HG03280 (cell line): ENCODE measurements around the gene BEST2.
A peak's percentile ranks its signal among the peaks of the same experiment; 100 is the strongest.

Experiments
- ATAC-seq: cut with Tn5 transposase; IDR thresholded peaks from one replicate; pipeline ENCODE4 v1.9.1; 2021; ENCODE audit warnings: mild to moderate bottlenecking, moderate library complexity; ENCODE audit not compliant: unreplicated experiment

Gene BEST2

DNA sequence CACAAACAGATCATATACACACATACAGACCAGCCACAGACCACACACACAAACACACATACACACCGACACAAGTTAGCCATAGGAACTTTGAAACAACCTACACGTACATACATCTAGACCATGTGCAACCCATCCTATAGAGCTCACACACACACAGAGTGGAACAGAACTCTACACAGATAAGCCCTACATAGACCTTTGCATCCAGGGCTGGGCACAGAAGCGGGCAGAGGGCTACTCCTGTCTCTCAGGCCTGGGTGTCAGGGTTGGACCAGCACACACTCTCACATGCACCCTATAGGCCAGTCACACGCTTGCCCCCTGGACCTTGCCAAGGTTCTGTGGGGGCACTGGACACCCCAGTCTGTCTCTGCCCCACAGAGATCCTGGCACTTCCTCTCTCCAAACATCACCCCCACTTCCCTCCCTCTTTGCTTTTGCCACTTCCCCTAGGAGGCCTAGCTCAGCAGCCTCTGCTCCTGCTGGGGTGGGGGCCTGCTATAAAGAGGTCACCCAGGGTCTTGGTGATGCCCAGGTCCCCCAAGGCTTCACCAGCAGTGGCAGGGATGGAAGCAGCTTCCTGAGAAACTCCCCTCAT is 33.9 kb downstream of the BEST2 start:
- no peak for ATAC-seq

DNA sequence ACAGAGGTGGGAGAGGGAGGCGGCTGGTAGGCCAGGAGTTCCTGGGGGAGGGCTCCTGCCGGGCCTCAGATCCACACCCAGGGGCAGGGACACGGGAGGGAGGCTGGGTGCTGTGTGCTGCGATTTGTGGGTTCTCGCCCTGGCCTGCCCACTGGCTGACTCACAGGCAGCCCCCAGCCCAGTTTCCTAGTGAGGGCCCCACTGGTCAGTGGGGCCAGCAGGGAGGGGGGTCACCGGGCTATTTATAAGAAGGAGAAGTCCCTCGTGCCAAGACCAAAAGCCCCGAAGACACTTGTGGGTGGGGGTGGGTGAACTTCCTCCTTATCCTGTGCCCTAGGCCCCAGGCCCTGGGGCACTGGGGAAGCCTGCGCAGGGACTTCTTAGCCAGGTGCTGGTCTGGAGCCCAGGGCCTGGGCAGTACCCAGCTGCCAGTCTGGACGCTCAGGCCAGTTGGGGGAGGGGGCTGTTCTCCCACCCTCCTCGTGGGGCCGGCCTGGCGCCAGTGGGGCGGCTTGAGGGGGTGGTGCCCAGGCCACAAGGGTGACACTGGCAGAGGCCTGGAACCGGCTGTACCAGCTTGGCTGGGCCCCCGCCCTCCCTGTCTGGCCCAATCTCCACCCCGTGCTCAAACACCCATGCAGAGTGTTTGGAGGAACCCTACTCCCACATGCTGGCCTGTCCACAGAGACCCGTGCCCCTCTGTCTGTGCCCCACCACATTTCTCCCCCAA is 34.7 kb downstream of the BEST2 start:
- no peak for ATAC-seq

DNA sequence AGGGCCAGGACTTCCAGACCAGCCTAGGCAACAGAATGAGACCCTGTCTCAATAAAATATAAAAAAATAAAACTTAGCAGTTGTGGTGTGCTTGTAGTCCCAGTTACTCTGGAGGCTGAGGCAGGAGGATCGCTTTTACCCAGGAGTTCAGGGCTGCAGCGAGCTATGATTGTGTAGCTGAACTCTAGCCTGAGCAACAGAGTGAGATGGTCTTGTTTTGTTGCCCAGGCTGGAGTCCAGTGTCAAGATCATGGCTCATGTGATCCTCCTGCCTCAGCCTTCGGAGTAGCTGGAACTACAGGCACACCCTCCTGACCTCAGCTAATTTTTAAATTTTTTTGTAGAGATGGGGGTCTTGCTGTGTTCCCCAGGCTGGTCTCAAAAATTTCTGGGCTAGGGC is 35.4 kb downstream of the BEST2 start:
- ATAC-seq = no peak

DNA sequence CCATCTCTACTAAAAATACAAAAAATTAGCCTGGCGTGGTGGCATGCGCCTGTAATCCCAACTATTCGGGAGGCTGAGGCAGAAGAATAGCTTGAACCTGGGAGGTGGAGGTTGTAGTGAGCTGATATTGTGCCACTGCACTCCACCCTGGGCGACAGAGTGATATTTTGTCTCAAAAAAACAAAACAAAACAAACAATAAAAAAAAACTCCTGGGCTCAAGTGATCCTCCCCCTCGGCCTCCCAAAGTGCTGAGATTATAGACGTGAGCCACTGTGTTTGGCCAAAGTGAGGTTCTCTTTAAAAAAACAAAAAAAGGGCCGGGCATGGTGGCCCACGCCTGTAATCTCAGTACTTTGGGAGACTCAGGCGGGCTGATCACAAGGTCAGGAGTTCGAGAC is 35.9 kb downstream of the BEST2 start:
- ATAC-seq = no peak

DNA sequence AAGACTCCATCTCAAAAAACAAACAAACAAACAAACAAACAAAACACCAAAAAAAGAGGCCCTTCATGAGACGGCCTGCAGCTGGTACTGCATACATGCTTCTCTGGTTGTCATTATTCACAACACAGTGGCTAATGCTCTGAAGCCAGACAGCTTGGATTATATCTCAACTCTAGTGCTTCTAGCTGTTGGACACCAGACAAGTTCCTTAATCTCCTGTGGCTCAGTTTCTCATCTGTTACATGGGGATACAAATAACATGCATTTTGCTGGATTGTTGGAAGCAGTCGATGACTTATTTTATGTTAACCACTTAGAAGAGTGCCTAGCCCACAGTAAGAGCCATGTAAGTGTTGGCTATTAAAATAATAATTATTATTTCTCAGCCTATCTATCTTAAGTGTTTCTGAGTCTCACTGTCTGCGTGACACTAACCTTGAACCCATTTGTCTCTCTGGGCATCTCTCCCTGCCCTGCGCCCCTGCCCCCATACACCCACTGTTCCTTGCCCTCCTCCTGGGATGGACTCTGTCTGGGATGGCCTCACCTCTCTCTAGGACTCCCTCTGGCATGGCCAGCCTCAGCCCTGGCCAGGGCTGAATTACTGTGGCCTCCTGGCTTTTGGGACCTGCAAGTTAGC is 36.6 kb downstream of the BEST2 start:
- no peak for ATAC-seq

DNA sequence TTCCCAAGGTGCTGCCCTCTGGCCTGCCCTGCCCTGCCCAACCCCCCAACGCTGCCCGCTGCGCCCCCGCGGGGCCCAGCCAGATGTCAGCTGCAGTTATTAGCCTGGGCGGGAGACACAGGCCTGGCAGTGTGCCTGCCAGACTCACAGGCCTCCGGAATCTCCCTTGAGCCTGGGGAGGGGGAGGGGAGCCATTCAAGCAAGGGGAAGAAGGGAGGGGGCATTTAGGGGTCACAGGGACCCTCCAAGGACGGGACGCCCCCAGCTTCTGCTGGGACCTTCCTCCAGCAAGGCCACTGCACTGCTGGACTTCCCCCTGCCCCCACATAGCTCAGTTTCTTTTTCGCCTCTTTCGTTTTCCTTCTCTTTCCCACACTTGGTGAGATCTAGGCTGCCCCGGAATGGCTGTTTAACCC is 37.1 kb downstream of the BEST2 start:
- no peak for ATAC-seq

DNA sequence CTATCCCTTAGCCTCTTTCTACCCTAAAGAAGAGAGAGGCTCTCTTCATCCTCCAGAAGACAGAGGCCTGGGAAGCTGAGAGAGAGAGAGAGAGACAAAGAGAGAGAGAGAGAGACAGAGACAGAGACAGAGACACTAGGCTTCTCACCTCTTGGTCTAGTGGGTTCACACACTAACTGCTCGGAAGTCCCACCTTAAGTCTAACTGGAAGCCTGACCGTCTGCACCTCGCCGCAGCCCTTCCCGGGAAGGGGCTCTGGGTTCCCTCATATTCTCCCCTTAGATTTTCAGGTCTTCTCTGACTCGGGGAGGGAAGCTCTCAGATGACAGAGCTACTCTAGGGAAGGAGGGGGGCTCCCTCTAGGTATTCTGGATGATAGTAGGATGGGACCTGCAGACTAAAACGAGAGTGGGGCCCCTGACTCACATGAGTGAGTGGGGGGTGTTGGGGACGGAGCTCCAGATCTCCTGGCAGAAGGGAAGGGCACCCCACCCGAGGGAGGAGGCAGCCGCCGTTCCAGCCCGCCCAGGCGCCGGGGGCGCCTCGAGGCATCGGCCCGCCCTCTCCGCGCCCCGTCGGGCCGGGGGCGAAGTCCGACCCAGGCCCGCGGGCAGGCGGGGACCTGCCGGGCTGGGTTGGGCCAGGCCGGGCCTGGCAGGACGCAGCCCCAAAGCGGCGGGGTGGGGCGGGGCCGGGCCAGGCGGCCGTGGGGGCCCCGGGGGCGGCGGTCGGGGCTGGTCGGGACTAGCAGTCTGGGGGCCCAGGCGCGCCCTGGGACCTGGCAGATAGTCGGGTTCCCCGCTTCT is 37.7 kb downstream of the BEST2 start:
- ATAC-seq = no peak

DNA sequence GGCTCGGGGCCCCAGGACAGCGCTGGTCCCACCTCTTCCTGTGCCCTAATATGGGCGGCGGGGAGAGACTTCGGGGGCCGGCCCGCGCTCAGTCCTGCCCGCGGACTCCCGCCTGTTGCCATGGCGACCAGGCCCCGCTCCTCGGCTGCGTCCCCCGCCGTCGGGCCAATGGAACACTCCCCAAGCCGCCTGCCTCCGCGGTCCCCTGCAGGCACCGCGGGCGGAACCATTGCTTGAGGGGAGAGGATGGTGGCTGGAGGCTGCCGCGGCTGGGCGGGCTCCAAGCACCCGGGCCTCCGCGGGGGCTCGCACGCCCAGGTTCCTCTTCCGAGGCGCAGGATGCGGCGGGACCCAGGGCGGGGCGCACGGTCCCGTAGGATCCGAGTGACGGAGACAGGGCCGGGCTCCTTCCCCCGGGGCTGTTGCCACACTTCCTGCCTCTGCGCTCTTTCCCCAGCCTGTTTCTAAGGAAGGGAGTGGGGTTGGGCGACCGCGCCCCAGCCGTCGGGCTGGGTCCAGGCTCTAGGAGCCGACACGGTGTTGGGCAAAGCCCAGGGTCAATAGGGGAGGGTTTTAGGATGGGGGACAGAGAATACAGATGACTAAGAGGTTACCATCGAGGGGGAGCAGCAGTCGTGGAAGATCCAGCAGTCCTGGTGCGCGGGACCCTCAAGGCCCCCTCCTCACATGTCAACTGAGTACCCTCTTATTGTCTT is 38.5 kb downstream of the BEST2 start:
- ATAC-seq = peak; percentile 42

DNA sequence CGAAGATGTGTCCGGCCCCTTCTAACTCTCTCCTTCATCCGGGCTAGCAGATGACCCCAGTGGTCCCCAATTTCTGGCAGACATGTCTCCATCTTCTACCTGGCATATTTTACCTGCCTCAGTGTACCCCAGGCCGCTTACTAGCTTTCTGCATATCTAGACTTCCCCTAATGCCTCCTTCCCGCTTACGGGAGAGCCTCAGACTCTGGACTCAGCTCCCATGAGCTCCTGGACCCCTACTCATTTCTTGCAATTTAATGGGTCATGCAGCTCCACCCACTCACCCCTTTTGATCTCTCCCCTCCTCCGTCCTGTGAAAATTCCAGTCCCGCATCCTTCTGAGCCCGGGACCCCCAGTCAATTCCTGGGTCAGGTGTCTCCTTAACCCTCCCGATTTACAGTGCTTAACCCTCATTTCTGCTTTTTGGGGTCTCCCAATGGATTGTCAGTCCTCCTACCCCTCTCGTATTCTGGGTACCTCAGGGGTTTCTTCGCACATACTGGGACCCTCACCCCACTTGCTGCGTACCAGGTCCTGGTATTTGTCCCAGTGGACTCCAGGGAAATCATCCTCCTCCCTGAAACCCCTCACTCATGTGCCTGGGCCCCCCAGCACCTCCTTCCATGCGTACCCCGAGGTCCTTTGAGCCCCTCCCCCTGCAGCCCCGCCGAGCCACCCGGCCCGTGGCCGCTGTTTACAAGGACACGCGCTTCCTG is 39.2 kb downstream of the BEST2 start:
- ATAC-seq = no peak

DNA sequence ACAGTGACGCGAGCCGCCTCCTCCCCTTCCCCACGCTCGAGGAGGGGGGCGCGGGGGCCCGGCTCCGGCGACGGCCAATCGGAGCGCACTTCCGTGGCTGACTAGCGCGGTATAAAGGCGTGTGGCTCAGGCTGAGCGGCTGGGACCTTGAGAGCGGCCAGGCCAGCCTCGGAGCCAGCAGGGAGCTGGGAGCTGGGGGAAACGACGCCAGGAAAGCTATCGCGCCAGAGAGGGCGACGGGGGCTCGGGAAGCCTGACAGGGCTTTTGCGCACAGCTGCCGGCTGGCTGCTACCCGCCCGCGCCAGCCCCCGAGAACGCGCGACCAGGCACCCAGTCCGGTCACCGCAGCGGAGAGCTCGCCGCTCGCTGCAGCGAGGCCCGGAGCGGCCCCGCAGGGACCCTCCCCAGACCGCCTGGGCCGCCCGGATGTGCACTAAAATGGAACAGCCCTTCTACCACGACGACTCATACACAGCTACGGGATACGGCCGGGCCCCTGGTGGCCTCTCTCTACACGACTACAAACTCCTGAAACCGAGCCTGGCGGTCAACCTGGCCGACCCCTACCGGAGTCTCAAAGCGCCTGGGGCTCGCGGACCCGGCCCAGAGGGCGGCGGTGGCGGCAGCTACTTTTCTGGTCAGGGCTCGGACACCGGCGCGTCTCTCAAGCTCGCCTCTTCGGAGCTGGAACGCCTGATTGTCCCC is 39.9 kb downstream of the BEST2 start, which contains the start of gene JUNB:
JUNB (plus strand) TSS at position 142 of the 706 bp plus-strand sequence; CDS start at position 428, 286 bp downstream.
- ATAC-seq = peak; percentile 31

DNA sequence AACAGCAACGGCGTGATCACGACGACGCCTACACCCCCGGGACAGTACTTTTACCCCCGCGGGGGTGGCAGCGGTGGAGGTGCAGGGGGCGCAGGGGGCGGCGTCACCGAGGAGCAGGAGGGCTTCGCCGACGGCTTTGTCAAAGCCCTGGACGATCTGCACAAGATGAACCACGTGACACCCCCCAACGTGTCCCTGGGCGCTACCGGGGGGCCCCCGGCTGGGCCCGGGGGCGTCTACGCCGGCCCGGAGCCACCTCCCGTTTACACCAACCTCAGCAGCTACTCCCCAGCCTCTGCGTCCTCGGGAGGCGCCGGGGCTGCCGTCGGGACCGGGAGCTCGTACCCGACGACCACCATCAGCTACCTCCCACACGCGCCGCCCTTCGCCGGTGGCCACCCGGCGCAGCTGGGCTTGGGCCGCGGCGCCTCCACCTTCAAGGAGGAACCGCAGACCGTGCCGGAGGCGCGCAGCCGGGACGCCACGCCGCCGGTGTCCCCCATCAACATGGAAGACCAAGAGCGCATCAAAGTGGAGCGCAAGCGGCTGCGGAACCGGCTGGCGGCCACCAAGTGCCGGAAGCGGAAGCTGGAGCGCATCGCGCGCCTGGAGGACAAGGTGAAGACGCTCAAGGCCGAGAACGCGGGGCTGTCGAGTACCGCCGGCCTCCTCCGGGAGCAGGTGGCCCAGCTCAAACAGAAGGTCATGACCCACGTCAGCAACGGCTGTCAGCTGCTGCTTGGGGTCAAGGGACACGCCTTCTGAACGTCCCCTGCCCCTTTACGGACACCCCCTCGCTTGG is 40.7 kb downstream of the BEST2 start:
- ATAC-seq = no peak

DNA sequence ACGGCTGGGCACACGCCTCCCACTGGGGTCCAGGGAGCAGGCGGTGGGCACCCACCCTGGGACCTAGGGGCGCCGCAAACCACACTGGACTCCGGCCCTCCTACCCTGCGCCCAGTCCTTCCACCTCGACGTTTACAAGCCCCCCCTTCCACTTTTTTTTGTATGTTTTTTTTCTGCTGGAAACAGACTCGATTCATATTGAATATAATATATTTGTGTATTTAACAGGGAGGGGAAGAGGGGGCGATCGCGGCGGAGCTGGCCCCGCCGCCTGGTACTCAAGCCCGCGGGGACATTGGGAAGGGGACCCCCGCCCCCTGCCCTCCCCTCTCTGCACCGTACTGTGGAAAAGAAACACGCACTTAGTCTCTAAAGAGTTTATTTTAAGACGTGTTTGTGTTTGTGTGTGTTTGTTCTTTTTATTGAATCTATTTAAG is 41.3 kb downstream of the BEST2 start:
- no peak for ATAC-seq

DNA sequence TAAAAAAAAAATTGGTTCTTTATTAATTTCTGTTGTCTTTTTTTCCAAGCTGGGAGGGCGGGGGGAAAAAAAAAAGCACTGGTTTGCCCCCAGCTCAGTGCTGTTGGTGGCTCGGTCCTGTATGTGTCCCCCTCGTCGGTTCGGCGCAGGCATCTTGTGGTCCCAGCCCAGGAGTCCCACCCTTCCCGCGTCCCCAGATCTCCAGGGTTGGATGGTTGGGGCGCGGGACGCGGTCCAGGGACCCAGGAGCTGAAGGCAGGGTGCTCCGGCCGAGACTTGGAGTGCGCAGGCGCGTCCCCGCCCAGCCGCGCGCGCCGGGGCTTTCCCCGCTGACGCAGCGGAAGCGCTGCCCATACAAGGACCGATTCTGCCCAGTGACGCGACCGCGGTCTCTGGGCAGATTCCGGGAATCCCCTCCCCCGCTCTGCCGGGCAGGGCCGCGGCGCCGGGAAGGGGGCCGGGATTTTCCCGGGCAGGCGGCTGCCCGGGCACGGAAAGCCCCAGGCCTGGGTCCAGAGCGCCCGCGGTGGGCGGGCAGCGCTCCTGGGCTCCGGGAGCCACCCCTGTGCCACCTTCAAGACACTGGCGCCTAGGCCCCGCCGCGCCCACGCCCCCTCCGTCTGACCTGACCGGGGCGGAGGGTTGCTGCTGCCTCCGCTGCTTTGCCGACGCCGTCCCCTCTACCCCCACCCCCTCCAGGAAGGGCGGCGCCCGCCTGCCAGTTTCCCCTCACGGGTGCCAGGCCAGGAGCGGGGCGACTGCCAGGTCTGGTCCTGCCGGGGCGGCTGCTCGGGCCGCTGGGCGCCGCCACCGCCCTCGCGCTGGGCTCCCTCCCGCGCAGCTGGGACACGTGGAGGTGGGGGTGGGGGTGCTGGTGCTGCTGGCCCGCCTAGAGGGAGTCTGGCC is 42.0 kb downstream of the BEST2 start:
- peak; percentile 34 for ATAC-seq

DNA sequence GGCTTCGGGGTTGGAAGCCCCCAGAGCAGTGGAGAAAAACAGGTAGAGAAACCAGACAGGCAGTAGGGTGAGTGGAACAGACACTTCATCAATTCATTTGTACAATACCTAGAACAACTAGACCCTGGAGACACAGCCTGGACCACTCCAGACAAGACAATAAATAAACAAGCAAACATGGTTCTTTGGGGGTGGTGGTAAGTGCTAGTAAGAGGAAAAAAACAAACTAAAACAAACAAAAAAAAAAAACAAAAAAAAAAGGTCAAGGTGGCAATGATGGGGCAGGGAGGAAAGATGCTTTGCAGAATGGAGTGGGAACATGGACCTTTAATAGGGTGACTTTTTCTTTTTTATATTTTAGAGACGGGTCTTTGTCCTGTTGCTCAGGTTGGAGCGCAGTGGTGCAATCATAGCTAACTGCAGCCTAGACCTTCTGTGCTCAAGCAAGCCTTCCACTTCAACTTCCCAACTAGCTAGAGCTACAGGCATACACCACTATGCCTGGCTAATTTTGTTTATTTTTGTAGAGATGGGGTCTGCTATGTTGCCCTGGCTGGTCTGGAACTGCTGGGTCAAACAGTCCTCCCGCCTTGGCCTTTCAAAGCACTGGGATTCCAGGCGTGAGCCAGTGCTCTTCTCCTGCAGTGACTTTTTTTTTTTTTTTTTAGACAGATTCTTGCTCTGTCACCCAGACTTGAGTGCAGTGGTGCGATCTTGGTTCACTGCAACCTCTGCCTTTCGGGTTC is 42.8 kb downstream of the BEST2 start:
- no peak for ATAC-seq

DNA sequence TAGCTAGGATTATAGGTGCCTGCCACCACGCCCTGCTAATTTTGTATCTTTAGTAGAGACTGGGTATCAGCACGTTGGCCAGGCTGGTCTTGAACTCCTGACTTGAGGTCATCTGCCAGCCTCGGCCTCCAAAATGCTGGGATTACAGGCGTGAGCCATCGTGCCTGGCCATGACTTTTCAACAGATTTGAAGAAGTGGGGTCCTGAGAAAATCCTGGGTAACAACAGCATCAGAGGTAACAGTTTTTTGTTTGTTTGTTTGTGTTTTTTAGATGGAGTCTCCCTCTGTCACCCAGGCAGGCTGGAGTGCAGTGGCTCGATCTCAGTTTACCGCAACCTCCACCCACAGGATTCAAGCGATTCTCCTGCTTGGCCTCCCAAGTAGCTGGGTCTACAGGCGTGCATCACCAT is 43.4 kb downstream of the BEST2 start:
- no peak for ATAC-seq

DNA sequence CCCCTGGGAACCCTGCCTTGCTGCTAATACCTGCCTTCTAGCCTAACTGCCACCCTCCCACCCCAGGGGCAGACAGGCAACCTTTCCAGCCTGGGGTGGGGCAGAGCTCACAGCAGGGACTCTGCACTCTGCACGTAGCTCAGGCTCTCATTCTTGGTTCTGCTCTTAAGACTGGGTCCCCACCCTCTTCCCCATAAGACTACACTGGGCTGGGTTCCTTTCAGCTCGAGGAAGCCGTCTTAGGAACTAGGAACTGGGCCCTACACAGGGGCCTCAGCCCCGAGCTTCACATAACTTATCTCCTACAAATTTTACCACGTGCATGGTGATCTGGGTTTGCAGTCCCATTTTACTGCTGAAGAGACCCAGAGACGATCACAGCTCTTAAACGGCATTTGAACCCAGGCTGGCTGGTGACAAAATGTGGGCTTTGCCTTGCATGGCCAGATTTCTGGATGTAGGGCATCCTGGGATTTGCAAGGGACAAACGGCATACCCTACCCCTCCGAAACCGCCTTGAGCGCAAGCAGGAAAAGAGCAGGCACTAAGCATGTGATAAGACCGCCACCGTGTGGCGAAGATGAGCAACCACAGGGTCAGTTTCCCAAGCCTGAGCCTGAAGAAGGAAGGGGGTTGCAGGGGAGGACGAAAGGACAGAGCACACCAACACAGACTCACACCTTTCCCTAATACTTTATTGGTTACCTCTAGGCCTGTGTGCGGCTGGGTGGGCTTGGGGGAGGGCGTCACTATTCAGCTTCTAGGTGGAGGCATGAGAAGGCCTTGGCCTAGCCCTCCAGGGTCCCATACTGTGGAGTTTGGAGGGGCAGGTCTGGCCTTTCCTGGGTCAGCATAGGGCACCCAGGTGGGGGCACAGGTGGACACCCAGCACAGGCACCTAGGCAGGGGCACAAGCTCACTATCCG is 44.8 kb downstream of the BEST2 start:
- ATAC-seq = no peak
